NCI-H748 (cell line): ENCODE data around the gene MS4A4A.
A peak's percentile ranks its signal among the peaks of the same experiment; 100 is the strongest.
"Not testable (repeated sequence)": the region's sequence is repeated elsewhere in the genome, so short reads cannot be mapped to it uniquely, and the experiment has no call there.

ENCODE experiments used
- DNase-seq: peaks from one replicate; lab custom pipeline; 2025; ENCODE audit not compliant: unreplicated experiment; lab: John Stamatoyannopoulos, UW

Gene MS4A4A

DNA sequence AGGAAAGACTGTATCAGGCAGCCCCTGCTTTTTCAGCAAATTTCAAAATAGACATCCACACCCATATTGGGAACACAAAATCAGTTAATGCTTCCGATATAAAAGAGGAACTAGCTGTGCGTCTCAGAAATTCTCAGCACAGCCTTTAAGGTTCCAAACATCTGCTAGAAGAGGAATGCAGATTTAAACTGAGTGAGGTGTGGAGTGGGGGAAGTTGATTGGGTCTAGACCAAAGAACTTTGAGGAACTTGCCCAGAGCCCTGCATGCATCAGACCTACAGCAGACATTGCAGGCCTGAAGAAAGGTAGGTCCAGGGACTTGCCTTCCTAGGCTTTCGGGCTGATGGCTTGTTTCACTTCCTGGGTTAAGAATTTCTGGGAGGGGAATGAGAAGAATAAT lies at the start of gene MS4A4A:
Gene MS4A4A, plus strand, starts transcription at position 255 of the 400 bp plus-strand sequence. Its CDS starts 10 bp downstream, at position 265.
- no peak for DNase-seq

DNA sequence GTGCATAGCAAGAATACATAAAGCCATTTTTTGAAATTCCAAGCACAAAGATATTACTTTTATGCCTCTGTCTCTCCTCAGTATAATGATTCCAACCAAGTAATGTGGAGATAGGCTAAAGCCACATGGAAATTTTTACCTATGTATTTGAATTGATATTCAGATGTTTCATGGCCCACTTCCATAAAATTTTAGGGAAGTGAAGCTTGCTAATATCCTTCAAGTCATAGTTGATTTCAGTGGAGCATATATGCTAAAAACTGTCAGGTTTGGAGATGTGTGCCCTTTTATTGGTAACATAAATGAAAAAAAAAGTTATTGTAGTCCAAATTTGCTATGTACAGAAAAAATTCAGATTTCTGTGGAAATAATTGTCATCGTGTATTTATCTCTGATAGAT lies 49.8 kb upstream of the MS4A4A start:
- DNase-seq, result no peak

DNA sequence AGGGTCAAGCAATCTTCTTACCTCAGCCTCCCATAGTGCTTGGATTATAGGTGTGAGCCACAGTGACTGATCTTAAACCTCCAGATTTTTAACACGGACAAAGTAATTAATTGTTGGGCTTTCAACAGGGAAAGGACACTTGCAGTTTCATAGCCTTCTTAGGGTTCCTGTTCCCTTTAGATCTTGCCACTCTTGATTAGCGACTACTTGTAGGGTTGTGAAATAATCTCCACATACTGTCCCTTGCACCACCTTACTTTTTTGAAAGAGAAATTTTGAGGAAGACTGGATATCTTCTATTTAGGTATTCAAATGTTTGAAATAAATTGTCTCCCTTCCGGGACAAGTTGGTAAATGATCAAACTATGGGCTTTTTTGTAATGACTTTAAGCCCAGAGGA lies 45.1 kb upstream of the MS4A4A start:
- no peak for DNase-seq

DNA sequence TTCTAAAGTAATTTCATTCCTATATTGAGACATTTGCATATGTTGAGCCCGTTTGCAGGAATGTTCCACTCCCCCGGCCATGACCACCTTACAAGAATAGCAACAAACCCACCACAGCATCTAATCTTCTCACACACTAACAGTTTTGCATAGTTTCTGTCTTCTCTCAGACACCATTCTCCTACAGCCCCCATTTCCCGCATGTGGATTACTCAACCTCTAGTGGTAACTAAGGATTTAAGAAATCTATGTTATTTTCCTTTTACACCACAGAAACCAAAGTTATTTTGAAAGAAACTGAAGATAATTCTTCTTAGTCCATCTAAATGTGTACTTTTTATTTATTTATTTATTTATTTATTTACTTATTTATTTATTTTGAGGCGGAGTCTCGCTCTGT lies 39.8 kb upstream of the MS4A4A start:
- DNase-seq, result no peak

DNA sequence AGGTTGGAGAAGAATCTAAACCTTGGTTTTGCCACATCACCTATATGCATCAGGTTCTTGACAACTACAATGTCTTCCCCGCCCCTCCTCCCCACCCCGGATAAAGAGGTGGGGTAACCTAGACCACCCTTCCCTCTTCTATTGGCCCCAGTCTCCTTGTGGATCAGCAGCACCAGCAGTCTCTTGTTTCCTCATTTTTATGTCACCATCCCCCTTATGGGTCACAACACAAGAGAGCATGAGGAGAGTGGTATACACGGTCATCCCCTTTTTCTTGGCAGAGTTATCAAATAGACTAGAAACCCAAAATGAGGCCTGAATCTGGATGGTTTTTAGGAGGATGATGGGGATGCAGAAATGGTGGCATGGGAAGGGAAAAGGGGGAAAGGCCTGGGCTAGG lies 38.7 kb upstream of the MS4A4A start:
- DNase-seq, result no peak

DNA sequence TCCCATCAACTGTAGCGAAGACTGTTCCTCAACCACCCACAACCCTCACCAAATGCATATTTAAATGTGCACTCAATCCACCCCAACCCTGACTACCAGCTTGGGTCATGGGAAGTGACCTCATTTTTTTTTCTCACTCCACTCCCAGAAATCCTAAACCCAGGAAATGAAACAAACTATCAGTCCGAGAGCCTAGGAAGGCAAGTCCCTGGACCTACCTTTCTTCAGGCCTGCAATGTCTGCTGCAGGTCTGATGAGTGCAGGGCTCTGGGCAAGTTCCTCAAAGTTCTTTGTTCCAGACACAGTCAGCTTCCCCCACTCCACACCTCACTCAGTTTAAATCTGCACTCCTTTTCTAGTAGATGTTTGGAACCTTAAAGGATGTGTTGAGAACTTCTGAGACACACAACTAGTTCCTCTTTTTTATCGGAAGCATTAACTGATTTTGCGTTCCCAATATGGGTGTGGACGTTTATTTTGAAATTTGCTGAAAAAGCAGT lies 37.7 kb upstream of the MS4A4A start, which contains the start of gene MS4A4E:
Gene MS4A4E, minus strand, starts transcription at position 398 of the 500 bp plus-strand sequence. CDS start 13,082 bp downstream, outside the sequence.
- no peak for DNase-seq

DNA sequence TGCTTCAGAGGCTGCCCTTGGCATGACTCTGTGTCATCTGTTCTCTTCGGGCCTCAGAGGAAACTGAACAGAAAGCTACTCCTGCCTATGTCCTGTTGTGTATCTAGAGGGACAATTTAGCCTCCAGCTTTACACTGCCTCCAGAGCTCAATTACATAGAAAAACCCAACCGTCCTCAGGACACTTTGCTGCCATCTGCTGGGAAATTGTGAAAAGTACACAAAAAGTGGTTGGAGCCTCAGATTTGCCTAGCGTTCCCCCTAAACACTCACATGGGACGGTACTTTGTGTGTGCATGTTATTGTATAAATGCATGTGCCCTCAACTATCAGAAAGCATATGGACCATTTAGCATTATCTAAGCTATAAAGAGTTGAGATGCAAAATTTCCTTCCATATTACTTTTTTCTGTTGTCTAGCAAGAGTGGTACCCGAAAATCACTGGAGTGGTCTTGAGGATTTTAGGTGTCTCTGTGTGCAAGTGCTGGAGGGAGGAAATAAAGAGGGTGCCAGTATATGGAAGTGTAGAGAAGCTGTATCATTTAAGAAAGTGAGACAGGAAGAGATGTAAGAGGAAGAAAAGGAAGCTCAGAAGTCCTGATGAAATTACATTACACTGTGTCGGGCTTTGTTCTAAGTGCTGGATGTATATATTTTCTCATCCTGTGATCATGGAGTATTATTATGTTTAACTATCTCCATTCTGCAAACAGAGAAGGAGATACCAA lies 28.8 kb upstream of the MS4A4A start:
- DNase-seq, result peak; percentile 53

DNA sequence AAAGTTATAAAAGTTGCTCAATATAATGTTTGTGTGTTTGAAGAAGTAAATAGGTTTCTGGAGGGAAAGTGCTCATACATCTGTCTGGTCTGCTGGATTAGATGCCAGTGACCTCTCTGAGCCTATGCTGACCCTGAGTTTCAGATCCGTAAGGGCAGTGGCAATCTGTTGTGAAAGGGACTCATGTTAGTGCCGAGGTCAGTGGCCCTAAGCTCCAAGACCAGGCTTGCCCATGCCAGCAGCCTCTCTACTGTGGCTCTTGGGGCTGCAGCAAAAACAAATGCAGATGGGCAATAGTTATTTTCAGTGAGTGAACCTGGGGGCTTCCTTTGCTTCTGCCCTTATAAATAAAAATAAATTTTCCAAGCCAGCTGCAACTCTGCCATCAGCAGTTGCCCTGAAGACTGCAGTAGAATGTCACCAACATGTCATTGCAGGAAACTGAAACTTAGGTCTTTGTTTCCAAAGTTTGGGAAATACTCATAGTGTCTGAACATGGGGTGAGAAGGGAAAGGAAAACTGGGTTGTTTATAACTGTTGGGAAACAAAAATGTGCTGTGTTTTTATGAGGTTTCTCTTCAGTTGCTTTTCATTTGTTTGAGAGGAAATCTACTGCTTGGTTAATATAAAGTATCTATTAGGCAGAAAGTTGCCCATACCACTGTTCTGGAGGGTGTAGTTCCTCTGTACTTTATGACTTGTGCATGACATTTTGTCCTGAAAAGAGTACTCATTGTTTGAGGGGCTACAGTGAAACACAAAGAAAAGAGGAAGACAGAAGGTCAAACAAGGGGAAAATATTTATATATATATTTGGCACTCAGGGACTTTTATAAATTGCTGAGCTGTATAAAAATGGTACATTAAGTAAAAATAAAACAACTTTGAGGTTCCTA lies 28.0 kb upstream of the MS4A4A start:
- DNase-seq, result no peak

DNA sequence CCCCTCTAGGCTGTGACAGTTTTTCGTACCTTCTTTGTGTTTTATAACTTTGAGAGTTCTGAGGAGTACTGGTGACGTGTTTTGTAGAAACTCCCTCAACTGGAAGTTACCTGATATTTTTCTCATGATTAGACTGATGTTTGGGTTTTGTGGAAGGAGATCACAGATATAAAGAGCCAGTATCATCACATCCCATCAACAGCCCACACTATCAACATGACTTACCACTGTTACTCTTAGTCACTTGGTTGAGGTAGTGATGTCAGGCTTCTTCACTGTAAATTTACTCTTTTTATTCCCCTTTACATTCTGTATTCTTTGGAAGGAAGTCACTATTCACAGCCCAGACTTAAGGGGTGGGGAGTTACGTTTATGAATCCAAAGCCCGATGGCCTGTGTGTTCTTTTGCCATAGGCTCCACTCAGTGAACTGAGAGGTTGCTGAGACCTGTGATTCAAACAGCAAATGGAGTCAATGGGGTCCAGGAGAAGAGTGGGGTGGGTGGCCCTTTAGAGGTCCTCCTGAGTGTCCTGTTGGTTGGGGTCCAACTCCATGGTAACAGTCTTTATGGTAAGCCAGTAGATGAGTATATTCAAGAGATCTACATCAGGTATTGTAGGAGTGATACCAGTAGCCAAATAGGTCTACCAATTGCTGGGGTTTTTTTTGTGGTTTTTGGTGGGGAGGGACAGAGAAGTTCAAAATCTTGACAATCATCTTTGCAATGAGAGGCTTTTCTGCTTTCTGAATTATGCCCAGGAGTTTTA lies 22.3 kb upstream of the MS4A4A start:
- DNase-seq, result no peak

DNA sequence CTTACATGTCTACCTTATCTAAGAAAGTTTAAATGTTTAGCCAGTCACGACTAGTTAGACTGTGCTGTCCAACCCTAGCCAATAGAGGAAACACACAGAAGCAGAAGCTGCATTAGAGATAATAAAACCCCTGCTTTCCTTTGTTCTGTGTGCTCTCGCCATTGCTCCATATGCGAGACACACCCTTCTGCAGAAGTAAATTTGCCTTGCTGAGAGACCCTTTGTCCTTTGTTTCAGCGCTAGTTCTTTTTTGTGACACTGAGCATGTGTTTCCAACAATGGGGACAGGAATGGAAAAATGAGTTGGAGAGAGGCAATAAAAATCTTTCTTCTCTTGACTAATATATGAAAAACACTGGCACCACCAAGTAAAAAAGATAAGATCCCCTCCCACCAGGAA lies 19.5 kb upstream of the MS4A4A start:
- no peak for DNase-seq

DNA sequence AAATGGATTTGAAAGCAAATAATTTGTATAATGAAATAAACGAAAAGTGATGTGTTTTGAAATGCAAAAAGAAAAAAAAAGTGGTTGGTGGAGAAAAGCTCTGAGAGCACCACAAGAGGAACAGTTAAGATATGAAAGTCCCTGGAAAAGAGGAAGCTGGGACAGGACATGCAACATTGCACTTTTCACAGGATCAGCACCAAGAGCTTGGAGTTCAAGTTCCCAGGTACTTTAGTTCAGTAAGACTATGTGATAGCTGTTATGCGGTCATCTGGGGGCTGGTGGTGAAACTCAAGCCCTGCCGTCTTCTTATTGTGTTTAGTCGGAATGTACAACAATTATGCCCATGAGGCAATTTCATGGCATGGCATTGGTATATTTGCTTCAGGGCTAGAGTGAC lies 17.1 kb upstream of the MS4A4A start:
- no peak for DNase-seq

DNA sequence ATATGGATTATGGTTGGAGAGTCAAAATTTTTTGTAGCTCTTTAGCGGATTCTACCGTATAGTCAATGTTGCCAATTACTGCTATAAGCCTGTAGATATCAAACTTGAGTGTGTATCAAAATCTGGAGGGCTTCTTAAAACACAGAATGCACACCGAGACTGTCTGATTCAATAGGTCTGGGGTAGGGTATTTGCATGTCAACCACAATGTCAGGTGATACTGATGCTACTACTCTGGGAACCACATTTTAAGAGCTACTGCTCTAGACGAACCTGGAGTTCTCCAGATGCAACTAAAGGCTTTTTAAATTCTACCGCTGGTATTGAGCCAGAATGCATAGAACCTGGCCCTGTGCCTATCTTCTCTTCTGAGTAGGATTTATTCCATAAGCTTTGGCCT lies 15.8 kb upstream of the MS4A4A start:
- DNase-seq, result no peak

DNA sequence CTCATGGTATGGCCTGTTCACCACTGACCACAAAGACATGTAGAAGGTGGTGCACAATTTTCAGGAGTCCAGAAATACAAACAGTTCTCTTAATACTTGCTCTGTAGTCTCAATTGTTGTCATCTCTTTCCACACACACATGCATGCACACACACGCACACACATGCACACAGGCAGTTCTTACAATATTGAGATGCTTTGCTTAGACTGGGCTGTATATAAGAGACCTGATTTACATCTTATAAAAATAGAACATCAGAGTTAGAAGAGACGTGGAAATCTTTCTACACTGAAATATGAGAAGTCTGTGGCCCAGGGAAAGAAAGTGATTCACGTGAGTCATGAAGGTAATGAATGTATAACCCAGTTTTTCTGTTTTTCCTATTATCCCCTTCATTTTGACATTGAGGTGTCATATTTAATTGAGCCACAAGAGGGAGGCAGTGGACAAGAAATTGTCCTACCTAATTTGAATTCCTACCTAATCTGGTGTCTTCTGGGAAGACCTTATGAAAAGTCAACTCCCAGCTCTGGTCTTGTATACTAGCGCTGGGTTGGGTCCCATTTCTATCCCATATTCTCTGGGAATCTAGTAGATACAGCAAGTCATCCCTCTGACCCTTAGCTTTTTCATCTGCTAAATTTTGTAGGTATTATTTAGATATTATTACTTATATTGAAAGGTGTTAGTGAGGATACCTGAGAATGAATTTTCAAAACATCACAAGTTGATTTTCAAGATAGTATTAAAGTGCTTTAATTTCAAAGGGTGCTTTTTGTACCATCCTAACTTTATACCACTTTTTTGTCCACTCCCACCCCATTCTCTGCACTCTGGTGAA lies 14.9 kb upstream of the MS4A4A start:
- DNase-seq, result peak; percentile 56

DNA sequence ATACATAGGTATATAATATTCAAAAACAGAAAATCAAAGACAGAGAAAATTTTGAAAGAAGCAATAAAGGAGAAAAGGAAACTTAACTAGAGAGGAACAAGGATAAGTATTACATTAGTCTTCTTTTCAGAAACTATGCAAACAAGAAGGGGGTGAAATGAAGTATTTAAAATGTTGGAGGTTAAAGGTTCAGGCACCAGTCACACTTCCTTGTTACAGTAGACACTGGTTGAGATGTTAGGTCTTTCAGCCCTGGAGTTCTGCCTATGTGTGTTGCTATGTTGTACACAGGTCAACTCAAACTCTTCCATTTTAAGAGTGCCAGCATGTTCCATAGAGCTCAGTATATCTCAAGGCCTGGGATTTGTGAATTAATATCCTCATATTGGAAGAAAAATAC lies 6.0 kb upstream of the MS4A4A start:
- DNase-seq, result no peak

DNA sequence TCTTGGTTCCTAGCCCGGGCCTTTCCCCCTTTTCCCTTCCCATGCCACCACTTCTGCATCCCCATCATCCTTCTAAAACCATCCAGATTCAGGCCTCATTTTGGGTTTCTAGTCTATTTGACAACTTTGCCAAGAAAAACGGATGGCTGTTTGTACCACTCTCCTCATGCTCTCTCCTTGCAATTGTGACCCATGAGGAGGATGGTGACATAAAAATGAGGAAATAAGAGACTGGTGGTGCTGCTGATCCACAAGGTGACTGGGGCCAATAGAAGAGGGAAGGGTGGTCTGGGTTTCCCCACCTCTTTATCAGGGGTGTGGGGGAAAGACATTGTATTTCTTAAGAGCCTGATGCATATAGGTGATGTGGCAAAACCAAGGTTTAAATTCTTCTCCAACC lies 1.0 kb downstream of the MS4A4A start:
- no peak for DNase-seq

DNA sequence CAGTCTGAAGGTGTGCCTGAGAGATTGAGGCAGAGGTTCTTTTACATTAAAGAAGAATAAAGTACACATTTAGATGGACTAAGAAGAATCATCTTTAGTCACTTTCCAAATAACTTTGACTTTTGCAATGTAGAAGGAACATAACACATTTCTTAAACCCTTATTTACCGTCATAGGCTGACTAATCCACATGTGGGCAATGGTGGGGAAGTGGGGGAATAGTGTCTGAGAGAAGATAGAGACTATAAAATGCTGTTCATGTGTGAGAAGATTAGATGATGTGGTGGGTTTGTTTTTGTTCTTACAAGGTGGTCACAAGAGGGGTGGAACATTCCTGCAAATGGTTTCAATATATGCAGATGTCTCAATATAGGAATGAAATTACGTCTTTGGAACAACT lies 1.8 kb downstream of the MS4A4A start:
- no peak for DNase-seq

DNA sequence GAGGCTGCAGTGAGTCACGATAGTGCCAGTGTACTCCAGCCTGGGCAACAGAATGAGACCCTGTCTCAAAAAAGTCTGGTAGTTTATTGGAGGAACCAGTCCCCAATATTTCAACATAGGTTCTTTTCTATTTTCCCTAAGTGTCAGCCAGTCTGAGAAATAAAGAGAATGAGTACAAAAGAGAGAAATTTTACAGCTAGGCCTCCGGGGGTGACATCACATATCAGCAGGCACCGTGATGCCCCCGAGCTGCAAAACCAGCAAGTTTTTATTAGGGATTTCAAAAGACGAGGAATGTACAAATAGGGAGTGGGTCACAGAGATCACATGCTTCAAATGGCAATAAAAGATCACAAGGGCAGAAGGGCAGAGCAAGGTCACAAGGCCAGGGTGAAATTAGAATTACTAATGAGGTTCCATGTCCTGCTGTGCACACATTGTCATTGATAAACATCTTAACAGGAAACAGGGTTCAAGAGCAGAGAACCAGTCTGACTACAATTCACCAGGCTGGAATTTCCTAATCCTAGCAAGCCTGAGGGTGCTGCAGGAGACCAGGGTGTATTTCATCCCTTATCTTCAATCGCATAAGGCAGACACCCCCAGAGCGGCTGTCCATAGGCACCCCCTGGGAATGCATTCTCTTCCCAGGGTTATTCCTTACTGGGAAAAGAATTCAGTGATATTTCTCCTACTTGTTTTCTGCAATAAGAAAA lies 5.1 kb downstream of the MS4A4A start:
- DNase-seq, result not testable (repeated sequence)

DNA sequence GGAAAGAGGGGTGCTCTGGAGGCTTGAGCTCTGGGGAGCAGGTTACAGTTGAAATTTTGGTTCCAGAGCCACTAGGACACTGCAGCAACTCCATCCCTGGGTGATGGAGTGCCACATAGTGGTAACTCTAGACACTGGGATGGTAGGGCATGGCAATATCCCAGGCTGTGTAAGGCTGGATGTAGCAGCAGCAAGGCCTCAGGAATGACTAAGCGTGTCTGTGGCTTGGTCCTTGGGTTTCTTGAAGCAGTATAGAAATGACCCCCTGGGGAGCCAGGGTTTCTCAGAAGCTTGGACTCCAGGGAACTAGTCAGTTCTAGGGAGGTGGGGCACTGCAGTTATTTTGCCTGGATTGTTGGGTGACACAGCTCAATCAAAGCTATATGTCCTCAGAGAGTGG lies 8.1 kb downstream of the MS4A4A start:
- DNase-seq, result no peak

DNA sequence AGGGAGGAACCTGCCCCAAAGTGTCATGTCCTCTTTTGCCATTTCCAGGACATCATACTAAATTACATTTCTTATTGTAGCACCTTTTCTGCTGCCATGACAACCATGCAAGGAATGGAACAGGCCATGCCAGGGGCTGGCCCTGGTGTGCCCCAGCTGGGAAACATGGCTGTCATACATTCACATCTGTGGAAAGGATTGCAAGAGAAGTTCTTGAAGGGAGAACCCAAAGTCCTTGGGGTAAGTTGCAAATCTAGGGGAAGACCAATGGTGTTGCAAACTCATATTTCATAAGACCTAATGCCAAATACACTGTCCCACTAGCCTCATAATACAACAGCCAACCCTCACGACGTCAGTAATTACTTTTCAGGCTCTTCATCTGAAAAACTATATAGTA lies 11.7 kb downstream of the MS4A4A start:
- DNase-seq, result no peak

DNA sequence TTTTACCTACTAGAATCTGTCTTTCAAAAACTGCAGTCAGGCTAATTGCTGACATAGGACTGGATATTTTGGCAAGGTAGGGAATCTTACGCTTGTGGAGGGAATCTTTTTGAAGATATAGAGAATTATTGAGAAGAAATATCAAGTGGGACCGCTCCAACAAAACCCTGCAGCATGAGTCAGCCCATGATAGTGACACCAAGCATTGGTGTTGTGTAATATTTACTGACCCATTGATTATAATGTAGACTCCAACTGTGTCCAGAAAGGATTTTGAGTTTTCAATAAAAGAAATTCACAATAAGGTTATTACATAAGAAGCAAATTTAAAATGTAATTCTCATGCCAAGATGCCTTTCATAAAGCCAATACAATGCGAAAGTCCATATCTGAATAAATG lies 20.7 kb downstream of the MS4A4A start:
- DNase-seq, result no peak
